ENCODE measurements around the gene BBS9. TPM values are rescaled to one million over a fixed set of nuclear protein-coding genes. Genes with fewer than 3 reads are reported as not detected.

The BBS9 gene
- total RNA-seq, 4 donors from 2014 or later, result 17.8 to 27.5 (median 24.7) TPM

DNA sequence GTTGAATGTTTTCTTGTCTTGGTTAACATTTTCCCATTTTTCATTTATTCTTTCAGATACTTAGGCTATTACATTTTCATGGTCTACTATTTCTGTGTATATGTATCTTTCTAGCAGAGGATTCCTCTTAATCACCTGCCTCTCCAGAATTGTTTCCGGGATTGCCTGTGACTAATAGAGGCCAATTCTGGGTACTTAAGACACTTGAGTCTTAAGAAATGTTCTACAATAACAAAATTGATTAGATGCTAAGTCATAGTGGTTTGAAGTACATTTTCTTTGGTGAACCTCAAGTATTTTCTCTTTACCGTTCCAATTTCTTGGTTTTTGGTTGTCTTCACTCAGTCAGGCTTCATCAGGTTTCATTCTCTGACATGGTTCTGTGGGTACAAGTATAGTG lies 26.4 kb downstream of the BBS9 start:
- TF ChIP-seq, protein P1, sequence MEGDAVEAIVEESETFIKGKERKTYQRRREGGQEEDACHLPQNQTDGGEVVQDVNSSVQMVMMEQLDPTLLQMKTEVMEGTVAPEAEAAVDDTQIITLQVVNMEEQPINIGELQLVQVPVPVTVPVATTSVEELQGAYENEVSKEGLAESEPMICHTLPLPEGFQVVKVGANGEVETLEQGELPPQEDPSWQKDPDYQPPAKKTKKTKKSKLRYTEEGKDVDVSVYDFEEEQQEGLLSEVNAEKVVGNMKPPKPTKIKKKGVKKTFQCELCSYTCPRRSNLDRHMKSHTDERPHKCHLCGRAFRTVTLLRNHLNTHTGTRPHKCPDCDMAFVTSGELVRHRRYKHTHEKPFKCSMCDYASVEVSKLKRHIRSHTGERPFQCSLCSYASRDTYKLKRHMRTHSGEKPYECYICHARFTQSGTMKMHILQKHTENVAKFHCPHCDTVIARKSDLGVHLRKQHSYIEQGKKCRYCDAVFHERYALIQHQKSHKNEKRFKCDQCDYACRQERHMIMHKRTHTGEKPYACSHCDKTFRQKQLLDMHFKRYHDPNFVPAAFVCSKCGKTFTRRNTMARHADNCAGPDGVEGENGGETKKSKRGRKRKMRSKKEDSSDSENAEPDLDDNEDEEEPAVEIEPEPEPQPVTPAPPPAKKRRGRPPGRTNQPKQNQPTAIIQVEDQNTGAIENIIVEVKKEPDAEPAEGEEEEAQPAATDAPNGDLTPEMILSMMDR (IDR thresholded peaks at IDR 0.05; ENCODE audit: low read depth), result no peak

DNA sequence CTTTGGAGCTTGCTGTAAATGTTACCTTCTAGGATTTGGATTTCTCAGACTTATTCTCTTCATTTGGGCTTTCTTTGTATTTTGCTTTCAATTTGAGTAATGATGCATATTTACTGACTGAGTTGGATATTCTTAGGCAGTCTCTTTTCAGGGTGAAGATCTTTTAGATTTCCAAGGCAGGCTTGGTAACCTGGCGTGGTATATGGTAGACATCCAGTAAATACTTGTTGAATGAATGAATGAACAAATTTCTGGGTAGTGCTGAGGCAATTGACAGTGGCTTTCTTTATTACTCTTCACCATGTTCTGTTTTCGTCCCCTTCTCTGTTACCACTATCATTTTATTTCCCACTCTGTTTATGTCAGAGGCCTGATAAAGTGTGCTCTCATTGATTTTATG lies 27.1 kb downstream of the BBS9 start:
- TF ChIP-seq, protein P1 (IDR thresholded peaks at IDR 0.05; ENCODE audit: low read depth), result no peak

DNA sequence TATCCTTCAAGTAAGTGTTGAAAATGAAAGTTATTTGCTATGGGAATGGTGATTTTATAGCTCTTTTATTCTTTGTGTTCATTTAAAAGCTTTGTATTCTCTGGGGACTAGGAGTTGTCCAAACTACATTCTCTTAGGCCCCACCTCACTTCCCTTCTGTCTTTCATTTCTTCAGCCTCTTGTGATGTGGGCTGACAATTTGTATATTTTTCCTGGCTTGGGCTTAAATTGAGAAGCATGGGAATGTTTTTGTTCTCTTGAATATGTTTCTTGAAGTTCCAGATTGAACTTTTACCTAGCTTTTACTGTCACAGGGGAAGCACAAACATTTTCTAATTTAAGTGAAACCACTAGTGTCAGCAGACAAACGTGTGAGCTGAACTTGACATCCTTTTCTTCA lies 27.9 kb downstream of the BBS9 start:
- TF ChIP-seq, protein P1 (IDR thresholded peaks at IDR 0.05; ENCODE audit: low read depth), result no peak

DNA sequence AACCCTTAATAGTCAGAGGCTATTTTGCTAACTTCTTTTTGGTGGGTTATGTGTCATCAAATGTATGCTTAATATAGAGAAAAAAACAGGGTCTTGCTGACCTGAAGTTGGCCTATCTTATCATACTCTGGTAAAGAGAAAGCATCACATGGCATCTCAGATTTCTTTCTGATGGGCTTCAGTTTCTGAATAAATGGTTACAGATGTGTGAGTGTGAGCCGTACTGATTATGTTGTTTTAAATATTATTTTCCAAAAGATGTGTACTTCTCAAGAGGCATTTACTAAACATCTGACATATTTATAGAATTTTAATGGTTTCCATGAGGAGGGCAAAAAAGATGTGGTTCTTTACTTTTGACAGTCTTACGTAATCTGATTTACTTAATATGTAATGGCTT lies 28.4 kb downstream of the BBS9 start:
- TF ChIP-seq, protein P1 (IDR thresholded peaks at IDR 0.05; ENCODE audit: low read depth), result no peak

DNA sequence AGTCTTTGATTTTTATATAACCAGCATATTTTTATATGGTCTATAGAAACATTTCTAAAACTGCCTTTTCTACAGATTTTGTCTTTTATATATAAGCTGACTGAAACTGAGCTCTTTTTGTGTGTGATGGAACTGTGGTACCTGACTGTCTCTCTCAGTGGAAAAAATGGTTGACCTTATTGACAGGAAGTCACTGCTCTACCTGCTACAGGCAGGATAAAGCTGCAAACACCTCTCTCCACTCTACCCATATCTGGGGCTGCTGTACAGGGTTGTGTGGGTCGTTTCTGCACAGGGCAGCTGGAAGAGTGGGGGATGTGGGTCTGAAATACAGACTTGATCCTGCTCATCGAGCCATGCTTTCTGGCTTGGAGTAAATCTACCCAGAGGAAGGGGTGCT lies 48.5 kb downstream of the BBS9 start:
- TF ChIP-seq, protein P1 (IDR thresholded peaks at IDR 0.05; ENCODE audit: low read depth), result no peak

DNA sequence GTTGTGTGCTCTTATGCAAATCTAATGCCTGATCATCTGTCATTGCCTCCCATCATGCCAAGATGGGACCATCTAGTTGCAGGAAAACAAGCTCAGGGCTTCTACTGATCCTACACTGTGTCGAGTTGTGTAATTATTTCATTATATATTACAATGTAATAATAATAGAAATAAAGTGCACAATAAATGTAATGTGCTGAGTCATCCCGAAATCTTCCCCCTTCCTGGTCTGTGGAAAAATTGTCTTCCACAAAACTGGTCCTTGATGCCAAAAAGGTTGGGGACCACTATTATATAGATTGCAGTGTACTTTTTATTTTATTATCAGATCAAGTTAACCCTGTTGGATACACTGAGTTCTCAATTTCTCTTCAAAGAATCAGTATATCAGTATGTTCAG lies 50.2 kb downstream of the BBS9 start:
- TF ChIP-seq, protein P1 (IDR thresholded peaks at IDR 0.05; ENCODE audit: low read depth), result no peak

DNA sequence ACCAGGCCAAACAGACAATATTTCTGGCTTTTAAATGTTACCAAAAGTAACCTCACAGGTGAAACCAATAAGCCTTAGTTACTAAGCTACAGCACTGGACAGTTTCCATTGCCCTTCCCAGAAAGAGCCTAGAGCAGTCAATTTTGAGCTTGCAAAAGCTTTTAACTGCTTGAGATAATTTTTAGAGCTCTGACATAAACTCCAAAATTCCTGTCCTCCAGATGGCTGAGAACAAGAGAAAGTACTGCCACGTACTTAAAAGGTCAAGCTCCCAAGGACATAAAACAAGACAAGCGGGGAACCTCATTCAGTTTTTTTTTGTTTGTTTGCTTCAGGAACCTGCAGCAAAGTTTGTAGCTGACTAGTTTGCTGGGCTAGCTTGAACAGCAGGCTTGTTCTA lies 54.1 kb downstream of the BBS9 start:
- TF ChIP-seq, protein P1 (IDR thresholded peaks at IDR 0.05; ENCODE audit: low read depth), result no peak

Data from subcutaneous adipose tissue (tissue), 4 donors.